Left kidney (tissue), 2 donors: ENCODE measurements around the gene SLC37A1. TPM values are rescaled to one million over a fixed set of nuclear protein-coding genes. Genes with fewer than 3 reads are reported as not detected.
"Not testable (repeated sequence)": the region's sequence is repeated elsewhere in the genome, so short reads cannot be mapped to it uniquely, and the experiment has no call there.

Source experiments
- DNase-seq: peaks from one replicate; pipeline ENCODE4 v3.0.0-alpha.2; 2013
- polyA plus RNA-seq: library from polyadenylated mRNA; unstranded; fragments of 120-200 nt; gene quantifications from one replicate; pipeline ENCODE4 v1.2.1, GENCODE V29; 2013; ENCODE audit not compliant: insufficient read length

SLC37A1 gene
- polyA plus RNA-seq, 1 donor: 8.0 TPM

GRCh38 chr21:42618707-42619102, 105.1 kb downstream of the SLC37A1 start:
- no peak for DNase-seq

GRCh38 chr21:42619166-42619565, 105.5 kb downstream of the SLC37A1 start:
- DNase-seq: no peak

- no peak for DNase-seq
Observed at GRCh38 chr21:42619841-42620240, 106.2 kb downstream of the SLC37A1 start.

- DNase-seq: peak; percentile 73
Observed at GRCh38 chr21:42621166-42621818, 107.6 kb downstream of the SLC37A1 start.

- peak; percentile 76 for DNase-seq
Observed at GRCh38 chr21:42621819-42622177, 108.1 kb downstream of the SLC37A1 start.

GRCh38 chr21:42622284-42622683, 108.6 kb downstream of the SLC37A1 start:
- DNase-seq: no peak

- no peak for DNase-seq
Observed at GRCh38 chr21:42623694-42624093, 110.0 kb downstream of the SLC37A1 start.

- peak; percentile 43 for DNase-seq
Observed at GRCh38 chr21:42624095-42624790, 110.6 kb downstream of the SLC37A1 start.

- DNase-seq: no peak
Observed at GRCh38 chr21:42624936-42625335, 111.3 kb downstream of the SLC37A1 start.

- no peak for DNase-seq
Observed at GRCh38 chr21:42626171-42626570, 112.5 kb downstream of the SLC37A1 start.

- DNase-seq: no peak
Observed at GRCh38 chr21:42627527-42628289, 114.1 kb downstream of the SLC37A1 start.

- DNase-seq: not testable (repeated sequence)
Observed at GRCh38 chr21:42628466-42629061, 114.9 kb downstream of the SLC37A1 start.

- no peak for DNase-seq
Observed at GRCh38 chr21:42629933-42630589, 116.4 kb downstream of the SLC37A1 start.

GRCh38 chr21:42630626-42631025, 117.0 kb downstream of the SLC37A1 start:
- DNase-seq: no peak

Other genes with a start within 250 kb of the SLC37A1 start
- gene TFF3, start 198.4 kb upstream of the SLC37A1 start, polyA plus RNA-seq: 3.0 TPM
- not detected for gene TFF2, start 162.9 kb upstream of the SLC37A1 start, polyA plus RNA-seq
- not detected for gene TFF1, start 147.3 kb upstream of the SLC37A1 start, polyA plus RNA-seq
- gene TMPRSS3, start 117.8 kb upstream of the SLC37A1 start, polyA plus RNA-seq: 1.7 TPM
- gene UBASH3A, start 110.0 kb upstream of the SLC37A1 start, polyA plus RNA-seq: not detected
- 14.4 TPM for gene RSPH1, start 17.6 kb upstream of the SLC37A1 start, polyA plus RNA-seq
- 44.3 TPM for gene PDE9A, start 139.8 kb downstream of the SLC37A1 start, polyA plus RNA-seq